ENCODE measurements around the gene USH1C. TPM values are rescaled to one million over a fixed set of nuclear protein-coding genes. Genes with fewer than 3 reads are reported as not detected.

The USH1C gene
- polyA plus RNA-seq, 3 donors: not detected

- H3K4me3 ChIP-seq (replicated peaks in 1 of 3; ENCODE audit: low read depth in 2 of 3, low read length in 3 of 3): no peak overlapping the region
- no peak overlapping the region for H2AFZ ChIP-seq (ENCODE audit: insufficient read depth, low read depth, low read length, poor library complexity, severe bottlenecking)
- Mint-ChIP-seq H3K9me3 (no peaks in the 10 kb centered on the region), H3K4me3 (no peak overlapping the region), H3K4me1 (no peaks in the 10 kb centered on the region), H3K27me3 (ENCODE audit: low read depth in 3 of 3) (peaks cover 8 to 10% (median 9%) of the 10 kb centered on the region in 3 donors), H3K36me3 (no peaks in the 10 kb centered on the region), H3K27ac (no peak overlapping the region)
- no peak overlapping the region for H3K9ac ChIP-seq (ENCODE audit: insufficient read depth, low read length, poor library complexity, severe bottlenecking)
- H3K4me1 ChIP-seq (ENCODE audit: control insufficient read depth in 1 of 2, insufficient read depth in 2 of 2, low read length in 2 of 2): no peaks in the 10 kb centered on the region
- H3K79me2 ChIP-seq (ENCODE audit: insufficient read depth, low read length): no peaks in the 10 kb centered on the region
- WGBS (ENCODE audit: insufficient coverage): 98% methylated on average over 7 of the region's 7 CpGs
- no peaks in the 10 kb centered on the region for H3K36me3 ChIP-seq (replicated peaks in 1 of 2; ENCODE audit: control insufficient read depth in 1 of 2, insufficient read depth in 2 of 2, low read length in 2 of 2)
- intact Hi-C loops (cut with micrococcal nuclease): no loop called here
- no peak overlapping the region for H3K4me2 ChIP-seq (replicated peaks; ENCODE audit: extremely low read depth, low read length, poor library complexity, severe bottlenecking)
- no peaks in the 10 kb centered on the region for H3K27me3 ChIP-seq (ENCODE audit: control insufficient read depth in 2 of 2, insufficient read depth in 2 of 2, low read length in 2 of 2)
- DNase-seq: no peak
- no peaks in the 10 kb centered on the region for H4K20me1 ChIP-seq (ENCODE audit: insufficient read depth, low read length)
- TF ChIP-seq CTCF (IDR thresholded peaks at IDR 0.05): no peak
- H3K9me3 ChIP-seq (replicated peaks in 1 of 2; ENCODE audit: control insufficient read depth in 1 of 2, insufficient read depth in 1 of 2, low read length in 2 of 2): no peaks in the 10 kb centered on the region
- H3K27ac ChIP-seq (ENCODE audit: low read depth in 1 of 2, low read length in 2 of 2): no peak overlapping the region
Measured at GRCh38 chr11:17553249-17553546, 9.0 kb upstream of the USH1C start.

GRCh38 chr11:17552392-17553248 lies 8.4 kb upstream of the USH1C start:
- Mint-ChIP-seq H3K4me3 (no peak overlapping the region), H3K27me3 (ENCODE audit: low read depth in 3 of 3) (peaks cover 10 to 14% (median 13%) of the 10 kb centered on the region in 3 donors), H3K36me3 (no peaks in the 10 kb centered on the region), H3K27ac (no peak overlapping the region), H3K4me1 (no peaks in the 10 kb centered on the region), H3K9me3 (no peaks in the 10 kb centered on the region)
- Histone ChIP-seq H4K20me1 (ENCODE audit: insufficient read depth, low read length) (no peaks in the 10 kb centered on the region), H3K27me3 (ENCODE audit: control insufficient read depth in 2 of 2, insufficient read depth in 2 of 2, low read length in 2 of 2) (no peaks in the 10 kb centered on the region), H3K4me2 (replicated peaks; ENCODE audit: extremely low read depth, low read length, poor library complexity, severe bottlenecking) (no peak overlapping the region), H3K9me3 (replicated peaks in 1 of 2; ENCODE audit: control insufficient read depth in 1 of 2, insufficient read depth in 1 of 2, low read length in 2 of 2) (no peaks in the 10 kb centered on the region), H3K4me3 (replicated peaks in 1 of 3; ENCODE audit: low read depth in 2 of 3, low read length in 3 of 3) (no peak overlapping the region), H3K27ac (ENCODE audit: low read depth in 1 of 2, low read length in 2 of 2) (no peak overlapping the region), H3K9ac (ENCODE audit: insufficient read depth, low read length, poor library complexity, severe bottlenecking) (no peak overlapping the region), H3K36me3 (replicated peaks in 1 of 2; ENCODE audit: control insufficient read depth in 1 of 2, insufficient read depth in 2 of 2, low read length in 2 of 2) (no peaks in the 10 kb centered on the region), H2AFZ (ENCODE audit: insufficient read depth, low read depth, low read length, poor library complexity, severe bottlenecking) (no peak overlapping the region), H3K79me2 (ENCODE audit: insufficient read depth, low read length) (no peaks in the 10 kb centered on the region), H3K4me1 (ENCODE audit: control insufficient read depth in 1 of 2, insufficient read depth in 2 of 2, low read length in 2 of 2) (no peaks in the 10 kb centered on the region)
- intact Hi-C loops (cut with micrococcal nuclease): no loop called here
- no peak for TF ChIP-seq CTCF (IDR thresholded peaks at IDR 0.05)
- 98% methylated on average over 6 of the region's 10 CpGs for WGBS (ENCODE audit: insufficient coverage)
- no peak for DNase-seq

All from CD14-positive monocyte (primary cell).